Measurements from ENCODE around the gene FIGNL1.

Gene FIGNL1

DNA sequence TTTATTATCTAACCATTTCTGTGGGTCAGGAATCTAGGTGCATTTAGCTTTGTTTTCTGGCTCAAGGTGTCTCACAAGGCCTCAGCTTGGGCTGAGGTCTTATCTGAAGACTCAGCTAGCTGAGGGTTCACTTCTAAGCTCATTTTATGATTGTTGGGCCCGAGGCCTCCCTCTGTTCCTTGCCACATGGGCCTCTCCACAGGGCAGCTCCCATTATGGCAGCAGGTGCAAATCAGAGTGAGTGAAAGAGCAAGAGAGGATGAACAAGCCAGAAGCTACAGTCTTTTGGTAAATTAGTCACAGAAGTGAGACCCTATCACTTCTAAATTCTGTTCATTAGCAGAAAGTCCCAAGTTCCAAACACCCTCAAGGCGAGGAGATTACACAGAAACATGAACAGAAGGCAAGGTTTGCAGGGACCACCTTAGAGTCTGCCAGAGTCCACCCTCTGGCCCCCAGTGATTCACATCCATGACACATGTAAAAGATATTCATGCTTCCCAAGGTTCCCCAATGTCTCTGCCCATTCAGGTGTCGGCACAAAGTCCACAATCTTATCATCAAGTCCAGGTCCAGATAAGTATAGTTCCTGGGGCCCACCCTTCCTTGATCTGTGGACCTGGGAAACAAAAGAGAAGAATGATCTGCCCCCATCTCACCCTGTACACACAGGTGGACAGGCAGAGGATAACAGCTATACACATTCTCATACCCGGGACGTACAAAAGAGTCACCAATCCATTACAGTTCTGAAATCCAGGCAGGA lies 23.7 kb downstream of the FIGNL1 start:
- no peak for DNase-seq (ENCODE audit: low spot score)

DNA sequence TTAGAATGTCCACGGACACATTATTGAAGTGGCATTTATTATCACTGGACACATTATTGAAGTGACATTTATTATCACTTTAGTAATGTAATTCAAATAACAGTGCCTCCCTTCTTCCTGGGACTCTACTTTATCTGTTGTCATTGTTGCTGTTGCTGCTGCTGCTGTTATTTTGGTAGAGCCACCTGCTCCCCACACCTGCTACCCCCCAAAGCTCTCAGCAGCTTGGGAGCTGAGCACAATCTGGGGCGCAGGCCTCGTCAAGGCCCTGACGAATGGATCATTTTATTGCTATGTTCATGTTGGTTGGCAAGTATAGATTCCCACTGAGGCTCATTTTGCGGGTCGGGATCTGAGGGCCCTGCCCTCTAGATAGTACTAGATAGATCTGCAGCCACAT lies 24.8 kb downstream of the FIGNL1 start:
- no peak for DNase-seq (ENCODE audit: low spot score)

DNA sequence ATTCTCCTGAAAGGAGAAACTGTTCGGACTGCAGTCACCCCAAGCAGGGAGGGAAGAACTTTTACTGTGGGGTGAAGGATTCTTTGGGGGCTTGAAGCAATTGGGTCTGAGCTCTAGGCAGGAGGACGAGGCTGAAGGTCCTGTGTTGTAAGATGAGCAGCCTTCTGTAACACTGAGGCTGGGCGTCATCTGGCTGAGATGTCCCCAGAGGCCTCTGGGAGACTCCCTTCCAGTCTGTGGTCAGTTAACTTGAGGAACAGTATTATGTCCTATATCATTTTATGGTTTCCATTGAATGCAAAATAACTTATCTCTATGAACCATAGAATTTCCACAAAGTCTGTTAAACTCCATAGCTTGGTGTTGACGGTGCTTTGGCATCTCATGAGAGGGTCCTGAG lies 26.3 kb downstream of the FIGNL1 start:
- DNase-seq (ENCODE audit: low spot score), result no peak

DNA sequence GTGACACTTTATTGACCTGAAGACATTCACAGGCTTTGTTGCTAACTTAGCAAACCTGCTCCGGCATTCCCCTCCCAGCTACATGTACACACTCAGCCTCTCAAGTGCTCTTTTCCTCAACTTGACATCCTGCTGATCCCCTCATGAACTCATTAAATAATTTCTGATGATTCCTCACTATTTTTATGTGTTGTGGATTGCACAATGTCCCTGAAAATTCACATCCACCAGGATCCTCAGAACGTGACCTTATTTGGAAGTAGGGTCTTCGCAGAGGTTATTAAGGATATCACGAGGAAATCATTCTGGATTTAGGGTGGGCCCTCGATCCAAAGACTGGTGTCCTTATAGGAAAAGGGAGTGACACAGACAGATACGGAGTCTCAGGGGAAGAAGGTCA lies 27.3 kb downstream of the FIGNL1 start:
- DNase-seq (ENCODE audit: low spot score), result no peak

DNA sequence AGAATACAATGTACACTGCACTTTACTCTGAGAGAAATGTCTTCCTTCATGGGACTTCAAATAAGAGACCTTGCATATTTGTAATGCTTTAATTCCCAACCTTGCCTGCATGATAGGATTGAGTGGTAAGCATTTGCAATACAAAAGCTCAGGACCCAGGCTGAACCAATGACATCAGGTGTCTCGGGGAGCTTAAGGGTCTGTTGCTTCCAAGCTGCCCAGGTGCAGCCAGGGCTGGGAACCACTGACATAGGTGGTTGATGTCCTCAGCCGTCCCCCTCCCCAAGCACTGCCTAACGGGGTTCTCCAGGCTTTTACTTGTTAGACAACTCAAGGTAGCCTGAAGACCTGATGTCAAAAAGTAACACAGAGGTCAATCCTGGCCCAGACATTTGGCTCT lies 29.1 kb downstream of the FIGNL1 start:
- DNase-seq (ENCODE audit: low spot score), result no peak

DNA sequence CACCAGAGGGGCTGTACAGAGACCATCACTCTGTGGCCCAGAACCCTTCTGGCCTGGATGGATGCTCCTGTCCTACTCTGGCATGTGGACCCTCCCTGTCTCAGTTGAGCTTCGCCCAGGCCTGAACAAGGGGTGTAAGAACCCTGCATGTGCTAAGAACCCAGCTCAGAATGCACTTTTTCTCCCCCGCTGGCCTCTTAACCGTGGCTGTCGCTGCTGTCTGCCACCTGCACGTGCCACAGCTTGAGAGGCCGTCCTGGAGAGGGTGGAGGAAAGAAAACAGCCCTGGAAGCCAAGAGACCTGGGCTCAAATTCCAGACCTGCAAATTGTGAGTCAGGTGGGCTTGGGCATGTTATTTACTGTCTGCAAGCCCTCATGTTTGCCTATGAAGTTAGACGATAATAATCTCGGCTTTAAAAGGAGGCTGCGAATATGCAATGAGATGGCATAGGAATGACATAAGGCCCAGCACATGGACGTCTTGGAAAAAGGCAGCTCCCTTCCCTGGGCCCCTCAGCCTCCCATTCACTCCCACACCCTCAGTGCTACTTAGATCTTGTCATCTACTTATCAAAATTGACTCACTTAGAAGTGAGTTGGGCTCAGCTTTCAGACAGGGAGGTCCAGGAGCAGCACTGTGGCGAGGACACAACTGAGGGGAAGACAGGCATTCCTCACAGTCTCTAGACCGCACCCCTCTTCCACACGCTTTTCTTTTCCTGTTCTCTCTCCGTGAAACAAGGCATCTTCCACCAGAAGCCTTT lies 31.4 kb downstream of the FIGNL1 start:
- no peak for DNase-seq (ENCODE audit: low spot score)

DNA sequence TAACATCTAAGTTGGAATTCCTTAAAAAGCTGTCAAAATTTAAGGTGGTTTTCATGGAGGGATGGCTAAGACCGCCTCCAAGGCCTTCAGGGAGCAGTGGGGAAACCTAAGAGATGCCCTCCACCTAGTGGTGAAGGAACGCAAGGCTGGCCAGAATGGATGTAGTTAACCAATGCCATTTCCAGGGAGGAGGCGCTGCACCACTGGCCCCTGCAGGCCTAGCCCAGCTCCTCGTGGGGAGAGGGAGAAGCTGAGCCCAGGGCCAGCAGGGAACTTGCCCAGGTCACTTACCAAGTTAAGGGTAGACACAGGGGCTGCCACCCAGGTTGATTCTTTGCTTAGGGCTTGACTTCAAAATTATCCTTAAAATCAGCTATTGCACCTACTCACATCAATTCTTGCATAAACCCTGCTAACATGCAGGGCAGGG lies 32.0 kb downstream of the FIGNL1 start:
- no peak for DNase-seq (ENCODE audit: low spot score)

DNA sequence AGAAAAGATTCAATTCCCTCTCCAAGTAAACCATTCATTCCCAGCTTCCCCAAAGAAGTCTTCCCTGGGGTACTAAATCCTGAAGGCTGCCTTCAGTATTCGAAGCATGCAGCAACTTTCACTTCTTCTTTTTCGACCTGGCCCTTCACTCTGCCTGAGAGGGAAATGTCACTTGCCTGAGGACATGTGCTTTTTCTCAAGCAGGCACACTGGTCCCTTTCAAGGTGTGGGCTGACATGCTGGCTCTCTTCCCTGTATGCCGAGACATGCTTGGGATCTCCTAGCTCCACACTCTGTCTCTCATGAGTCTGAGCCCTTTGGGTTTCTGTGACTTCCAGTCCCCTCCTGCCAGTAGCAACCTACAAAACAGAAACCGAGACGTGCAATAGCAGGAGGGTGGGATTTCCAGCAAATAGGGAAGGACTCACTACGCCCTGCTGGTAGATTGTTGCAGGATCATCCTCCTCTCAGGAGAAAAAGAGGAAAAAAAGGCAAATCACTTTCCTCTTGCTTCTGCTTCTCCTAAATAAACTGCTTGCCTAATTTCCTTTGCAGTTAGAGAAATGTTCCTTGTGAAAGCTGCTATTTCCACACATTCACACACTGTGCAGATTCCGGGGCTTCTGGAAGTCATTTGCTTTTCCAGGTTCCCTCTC lies 33.5 kb downstream of the FIGNL1 start:
- DNase-seq (ENCODE audit: low spot score), result no peak

DNA sequence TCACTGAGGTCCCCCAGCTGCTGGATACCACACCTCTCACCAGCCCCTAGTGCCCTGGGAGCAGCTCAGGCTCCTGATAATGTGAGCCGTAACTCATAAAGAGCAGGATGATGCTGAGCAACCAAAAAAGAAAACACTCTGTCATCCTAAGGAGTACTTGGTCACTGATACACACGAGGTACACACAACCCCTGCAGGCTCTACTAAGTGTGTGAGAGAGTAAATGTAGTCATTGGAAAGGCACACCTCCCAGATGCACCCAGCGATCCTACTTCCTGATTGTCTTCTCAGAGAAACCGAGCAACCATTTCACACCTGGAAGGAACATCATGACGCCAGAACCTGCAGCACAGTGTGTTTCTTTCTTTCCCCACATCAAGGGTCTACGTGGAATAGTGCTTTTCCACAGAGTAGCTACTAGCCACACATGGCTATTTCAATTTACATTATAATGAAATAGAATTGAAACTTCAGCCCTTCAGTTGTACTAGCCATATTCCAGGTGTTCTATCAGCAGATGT lies 34.2 kb downstream of the FIGNL1 start:
- no peak for DNase-seq (ENCODE audit: low spot score)

DNA sequence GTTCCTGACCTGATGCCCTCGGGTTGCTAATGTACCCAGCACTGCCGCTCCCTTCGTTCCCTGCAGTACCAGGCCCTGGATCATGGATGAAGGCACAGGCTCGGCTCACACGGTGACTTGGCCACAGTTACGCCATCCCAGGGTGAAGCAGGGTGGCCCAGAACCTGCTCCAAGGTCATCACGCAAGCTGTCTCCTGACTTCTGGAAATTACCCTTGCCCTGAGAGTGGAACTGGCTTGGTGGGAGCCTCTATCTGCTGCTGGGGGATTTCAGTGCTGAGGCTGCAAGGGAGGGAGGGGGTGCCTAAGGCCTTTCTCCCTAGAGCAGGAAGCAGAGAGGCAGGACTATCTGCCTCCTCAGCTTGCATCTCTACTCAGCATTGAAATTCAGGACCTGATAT lies 36.6 kb downstream of the FIGNL1 start:
- no peak for DNase-seq (ENCODE audit: low spot score)

DNA sequence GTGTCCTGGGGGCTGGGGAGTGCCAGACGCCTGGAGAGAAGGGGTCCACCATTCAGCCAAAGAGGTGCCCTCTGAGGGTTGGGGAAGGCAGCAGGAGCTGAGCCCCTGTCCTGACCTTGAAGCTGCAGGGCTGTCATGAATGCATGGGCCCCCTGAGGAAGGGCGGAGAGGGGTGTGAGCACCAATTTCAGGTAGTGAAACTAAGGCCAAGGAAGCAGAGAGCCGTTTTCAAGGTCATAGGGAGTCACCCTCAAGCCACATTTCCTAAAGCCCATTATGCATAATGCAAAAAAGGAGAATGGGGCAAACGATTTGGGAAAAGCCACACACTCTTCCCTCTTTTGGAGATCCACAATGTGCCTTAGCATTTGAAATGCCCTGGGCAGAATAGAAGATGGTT lies 37.2 kb downstream of the FIGNL1 start:
- no peak for DNase-seq (ENCODE audit: low spot score)

DNA sequence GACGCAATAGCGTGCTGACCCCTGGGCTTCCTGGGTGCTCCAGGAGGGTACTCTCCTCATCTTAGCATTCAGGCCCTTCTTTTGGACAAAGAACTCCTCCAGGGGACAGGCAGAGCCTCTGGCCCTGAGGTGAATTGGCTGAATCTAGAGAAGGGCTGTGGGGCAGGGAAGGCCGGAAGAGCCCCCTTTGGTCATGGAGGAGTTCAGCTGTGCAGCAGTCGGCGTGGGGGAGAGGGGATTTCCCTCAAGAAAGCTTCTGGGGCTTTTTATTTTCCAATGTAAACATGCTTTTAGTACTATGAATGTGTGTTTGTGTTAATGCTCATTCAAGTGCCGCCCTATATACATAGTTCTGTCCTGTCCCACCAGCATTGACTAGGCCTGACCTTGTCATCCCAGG lies 38.8 kb downstream of the FIGNL1 start:
- DNase-seq (ENCODE audit: low spot score), result no peak

DNA sequence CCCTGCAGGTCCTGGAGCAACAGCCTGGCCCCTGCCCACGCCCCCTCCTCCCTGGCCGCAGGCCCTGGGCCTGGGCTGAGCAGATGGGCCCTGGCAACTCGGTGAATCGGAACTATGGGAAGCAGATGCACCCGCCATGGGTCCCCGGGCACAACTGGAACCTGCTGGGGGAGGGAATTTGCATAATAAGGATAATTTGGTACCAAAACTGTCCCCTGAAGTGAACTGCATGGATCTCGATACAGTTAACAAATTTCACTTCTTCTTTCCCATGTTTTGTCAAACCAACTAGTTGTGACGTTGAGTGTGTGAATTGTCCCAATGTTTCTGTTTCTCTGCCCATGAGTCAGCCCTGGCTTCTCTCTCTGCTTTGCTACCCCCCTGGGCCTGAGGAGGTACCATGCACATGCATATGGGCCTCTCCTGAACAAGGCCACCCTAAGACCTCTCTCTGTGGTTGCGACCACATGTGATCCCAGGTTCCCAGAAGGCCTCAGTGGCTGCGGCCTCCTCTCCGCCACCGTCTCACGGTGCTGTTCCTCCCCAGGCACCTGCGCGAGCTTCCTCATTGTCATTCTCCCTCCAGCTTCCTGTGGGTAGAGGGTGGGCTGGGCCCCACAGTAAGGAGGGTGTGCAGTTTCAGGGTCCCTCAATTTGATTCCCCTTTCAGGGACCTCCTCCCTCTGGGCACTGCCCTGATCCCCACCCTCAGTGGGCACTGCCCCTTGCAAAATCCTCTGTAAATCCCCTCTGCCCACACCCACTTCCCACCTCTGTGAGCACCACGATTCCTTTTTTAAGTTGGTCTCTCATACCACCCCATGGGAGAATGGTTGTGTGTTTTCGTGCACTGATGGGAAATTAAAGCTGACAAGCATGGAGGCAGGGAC lies 40.0 kb downstream of the FIGNL1 start:
- DNase-seq (ENCODE audit: low spot score), result no peak

DNA sequence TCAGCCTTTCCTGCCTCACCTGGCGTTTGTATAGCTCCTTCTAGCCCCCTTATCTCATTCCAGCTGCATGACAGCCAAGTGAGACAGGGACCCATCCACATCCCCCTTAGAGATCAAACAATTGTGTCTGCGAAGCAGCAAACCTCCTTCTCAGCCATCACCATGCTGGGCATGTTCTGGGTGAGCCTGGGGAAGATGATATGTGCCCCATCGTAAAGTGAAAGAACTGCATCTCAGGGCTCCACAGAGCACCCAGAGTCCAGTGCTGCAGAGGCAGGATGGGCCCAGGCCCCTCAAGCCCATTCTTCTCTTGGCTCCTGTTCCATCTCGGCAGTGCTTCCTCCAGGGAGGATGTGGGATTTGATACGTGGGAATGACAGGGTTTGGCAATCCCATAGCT lies 43.2 kb downstream of the FIGNL1 start:
- DNase-seq (ENCODE audit: low spot score), result no peak

DNA sequence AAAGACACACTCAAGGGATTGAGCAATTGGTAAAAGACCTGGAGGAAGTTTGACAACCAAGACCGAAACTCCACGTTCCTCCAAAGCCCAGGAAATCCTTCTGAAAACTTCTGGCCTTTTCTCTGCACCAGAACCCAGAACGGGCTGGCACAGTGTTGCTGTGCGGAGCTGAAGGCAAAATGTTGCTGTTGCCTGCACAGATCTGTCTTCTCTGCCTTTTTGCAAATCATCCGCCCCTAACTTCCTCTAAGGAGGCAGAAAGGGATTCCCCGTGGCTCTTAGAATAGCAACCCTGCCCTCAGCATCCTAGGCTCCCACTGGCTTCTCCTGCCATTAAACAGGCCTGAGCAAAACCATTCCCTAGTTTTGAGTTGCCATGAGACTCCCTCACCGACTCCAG lies 44.9 kb downstream of the FIGNL1 start:
- no peak for DNase-seq (ENCODE audit: low spot score)

DNA sequence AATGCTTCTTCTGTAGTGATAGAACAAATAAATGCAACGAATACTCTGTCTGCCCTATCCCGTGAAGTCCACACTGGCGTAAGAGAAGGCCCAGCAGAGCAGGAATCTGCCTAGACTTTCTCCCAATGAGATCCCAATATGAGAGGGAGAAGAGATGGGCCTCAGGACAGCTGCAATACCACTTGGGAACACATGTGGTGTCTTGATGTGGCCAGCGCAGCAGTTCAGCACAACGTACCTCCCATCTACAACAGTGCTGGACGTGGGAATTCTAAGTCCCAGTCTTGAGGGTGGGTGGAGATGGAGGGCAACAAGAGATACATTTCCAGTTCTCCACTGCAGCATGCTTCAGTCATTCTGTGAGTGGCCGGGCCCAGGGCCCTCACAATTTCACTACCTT lies 45.8 kb downstream of the FIGNL1 start:
- no peak for DNase-seq (ENCODE audit: low spot score)

DNA sequence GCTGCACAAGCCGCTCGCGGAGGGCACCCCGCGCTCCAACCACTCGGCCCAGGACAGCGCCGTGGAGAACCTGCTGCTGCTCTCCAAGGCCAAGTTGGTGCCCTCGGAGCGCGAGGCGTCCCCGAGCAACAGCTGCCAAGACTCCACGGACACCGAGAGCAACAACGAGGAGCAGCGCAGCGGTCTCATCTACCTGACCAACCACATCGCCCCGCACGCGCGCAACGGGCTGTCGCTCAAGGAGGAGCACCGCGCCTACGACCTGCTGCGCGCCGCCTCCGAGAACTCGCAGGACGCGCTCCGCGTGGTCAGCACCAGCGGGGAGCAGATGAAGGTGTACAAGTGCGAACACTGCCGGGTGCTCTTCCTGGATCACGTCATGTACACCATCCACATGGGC lies 50.0 kb downstream of the FIGNL1 start:
- no peak for DNase-seq (ENCODE audit: low spot score)

DNA sequence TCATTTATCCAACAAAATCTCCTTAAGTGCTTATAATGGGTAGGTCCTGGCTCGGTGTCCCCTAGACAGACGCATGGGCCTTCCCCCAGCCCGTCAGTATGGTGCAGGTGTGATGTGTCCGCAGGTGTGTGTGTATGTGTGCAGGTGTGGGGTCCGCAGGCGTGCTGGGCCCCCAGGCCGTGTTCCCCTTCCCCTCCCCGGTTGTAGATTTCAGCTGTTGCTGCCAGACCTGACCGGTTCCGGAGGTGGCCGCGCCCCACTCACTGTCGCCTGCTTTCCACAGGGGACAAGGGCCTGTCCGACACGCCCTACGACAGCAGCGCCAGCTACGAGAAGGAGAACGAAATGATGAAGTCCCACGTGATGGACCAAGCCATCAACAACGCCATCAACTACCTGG lies 50.5 kb downstream of the FIGNL1 start:
- DNase-seq (ENCODE audit: low spot score), result no peak

DNA sequence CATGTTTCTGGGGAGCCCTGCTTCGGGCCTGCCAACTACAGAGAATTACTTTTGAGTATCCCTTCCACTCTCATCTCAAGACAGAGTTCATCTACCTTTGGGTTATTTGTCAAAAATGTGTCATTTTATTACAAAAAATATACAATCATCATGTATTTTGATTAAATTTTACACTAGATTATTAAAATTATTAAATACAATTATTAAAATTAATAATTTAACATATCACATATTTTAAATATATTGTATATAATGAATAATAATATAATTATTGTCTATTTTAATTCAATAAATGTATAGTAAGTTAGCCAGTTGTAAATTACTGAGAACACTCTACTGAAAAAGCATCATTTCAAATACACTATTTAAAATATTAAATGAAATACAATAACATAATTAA lies 50.9 kb downstream of the FIGNL1 start:
- DNase-seq (ENCODE audit: low spot score), result no peak

DNA sequence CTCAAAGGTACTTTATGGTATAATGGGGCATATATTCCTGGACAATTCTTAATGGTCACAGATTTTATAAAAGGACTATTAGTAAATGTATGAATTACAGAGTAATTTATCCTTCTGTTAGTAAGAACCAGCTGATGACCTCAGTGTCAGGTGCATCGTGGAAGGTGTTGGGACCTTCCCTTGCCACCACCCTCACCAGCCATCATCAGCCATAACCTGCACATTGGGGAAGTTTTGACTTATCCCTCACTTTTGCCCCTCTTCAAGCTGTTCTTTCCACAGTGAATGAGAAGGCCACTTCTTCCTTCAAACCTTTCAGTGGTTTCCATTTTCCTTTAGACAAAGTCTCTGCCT lies 52.2 kb downstream of the FIGNL1 start:
- no peak for DNase-seq (ENCODE audit: low spot score)

DNA sequence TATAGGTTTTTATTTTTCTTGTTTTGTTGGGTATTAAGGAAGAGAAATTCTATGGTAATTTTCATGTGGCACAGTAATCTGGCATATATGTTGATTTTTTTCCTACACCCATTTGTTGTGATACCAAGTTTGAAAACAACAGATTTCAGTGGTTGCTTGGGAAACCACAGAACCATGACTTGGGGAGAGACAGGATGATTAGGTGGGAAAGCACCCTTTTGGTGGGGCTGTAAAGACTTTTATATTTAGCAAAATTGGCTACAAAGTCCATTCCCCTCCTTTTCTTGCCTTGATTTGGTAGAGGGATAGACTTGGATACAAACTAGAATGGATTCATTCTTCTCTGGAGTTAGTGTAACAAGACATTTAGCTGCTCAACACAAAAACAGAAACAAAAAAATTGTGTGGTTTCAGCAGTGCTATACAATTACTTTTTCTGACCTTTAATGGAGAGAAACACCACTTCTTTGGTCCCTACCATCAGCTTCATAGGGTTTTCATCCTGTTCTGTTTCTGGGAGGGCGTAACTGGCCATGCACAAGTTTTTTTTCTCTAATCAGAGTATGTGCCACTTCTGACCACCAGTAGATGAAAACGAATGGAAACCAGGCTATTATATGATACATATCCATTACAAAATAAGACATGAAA lies 52.7 kb downstream of the FIGNL1 start:
- no peak for DNase-seq (ENCODE audit: low spot score)

DNA sequence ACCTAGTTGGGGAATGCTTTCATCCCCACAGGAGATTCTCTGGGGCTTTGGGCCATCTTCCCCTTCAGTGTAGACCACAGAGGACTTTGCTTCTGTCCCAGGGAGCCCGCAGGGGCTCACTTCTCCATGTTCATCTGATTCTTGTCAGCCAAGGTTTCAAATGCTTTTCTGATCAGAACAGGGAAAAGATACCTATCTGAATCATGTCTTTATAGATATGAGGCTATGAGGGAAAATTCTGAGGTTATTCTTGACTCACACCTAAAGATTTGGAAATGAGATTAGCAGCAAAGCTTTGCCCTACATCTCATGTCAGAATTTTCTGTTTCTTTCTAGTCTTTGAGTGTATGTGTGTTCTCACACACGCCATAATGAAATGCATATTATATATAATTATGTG lies 53.3 kb downstream of the FIGNL1 start:
- DNase-seq (ENCODE audit: low spot score), result no peak

All from left forelimb (tissue), 1 donor.